ENCODE results near the gene HCN2. TPM values are rescaled to one million over a fixed set of nuclear protein-coding genes. Genes with fewer than 3 reads are reported as not detected.
"Not testable (repeated sequence)": the region's sequence is repeated elsewhere in the genome, so short reads cannot be mapped to it uniquely, and the experiment has no call there.

The HCN2 gene
- total and polyA plus RNA-seq, 4 experiments from 2014 or later = 2.5 to 2.9 TPM; not detected in 2

GRCh38 chr19:582497-583197 is 7.0 kb upstream of the HCN2 start:
- Mint-ChIP-seq H3K4me3 (no peak overlapping the region), H3K27me3 (peaks cover 1 to 2% of the 10 kb centered on the region in 2 donors), H3K9me3 (peaks cover 0 to 1% (median 0%) of the 10 kb centered on the region in 8 donors), H3K4me1 (peaks cover 0 to 5% (median 2%) of the 10 kb centered on the region in 4 donors), H3K36me3 (peaks cover 0 to 15% of the 10 kb centered on the region in 2 donors), H3K27ac (no peak overlapping the region)
- Histone ChIP-seq H3K9me3 (ENCODE audit: control insufficient read depth in 1 of 2, low read length in 2 of 2) (no peaks in the 10 kb centered on the region), H3K4me3 (ENCODE audit: low read length in 2 of 2) (no peak overlapping the region), H3K27ac (ENCODE audit: low read depth, low read length) (no peak overlapping the region), H3K27me3 (ENCODE audit: insufficient read depth, low read length) (no peaks in the 10 kb centered on the region), H3K36me3 (ENCODE audit: insufficient read depth, low read length) (peaks cover 14% of the 10 kb centered on the region), H3K4me1 (ENCODE audit: insufficient read depth, low read length) (peaks cover 4% of the 10 kb centered on the region)
- ChIA-PET CTCF (ENCODE audit: partially characterized antibody) (interaction anchor here (4.3 kb wide), 1 partner anchor 150 kb away, joined by 26 read pairs; no protein-coding TSS in a partner anchor), POLR2A (ENCODE audit: partially characterized antibody) (no interaction called here)
- no peak for DNase-seq
- intact Hi-C loops (cut with micrococcal nuclease) = no loop called here

- Histone ChIP-seq H3K36me3 (ENCODE audit: insufficient read depth, low read length) (peaks cover 14% of the 10 kb centered on the region), H3K4me1 (ENCODE audit: insufficient read depth, low read length) (peaks cover 9% of the 10 kb centered on the region), H3K9me3 (ENCODE audit: control insufficient read depth in 1 of 2, low read length in 2 of 2) (no peaks in the 10 kb centered on the region), H3K27me3 (ENCODE audit: insufficient read depth, low read length) (no peaks in the 10 kb centered on the region), H3K27ac (ENCODE audit: low read depth, low read length) (no peak overlapping the region), H3K4me3 (ENCODE audit: low read length in 2 of 2) (no peak overlapping the region)
- Mint-ChIP-seq H3K36me3 (peaks cover 0 to 15% of the 10 kb centered on the region in 2 donors), H3K4me3 (no peak overlapping the region), H3K27me3 (peaks cover 3 to 6% of the 10 kb centered on the region in 2 donors), H3K27ac (peak overlapping the region in 1 of 7 donors; percentile 75), H3K9me3 (peaks cover 0 to 1% (median 0%) of the 10 kb centered on the region in 8 donors), H3K4me1 (peaks cover 3 to 6% (median 4%) of the 10 kb centered on the region in 4 donors)
- intact Hi-C loops (cut with micrococcal nuclease) = no loop called here
- ChIA-PET CTCF (ENCODE audit: partially characterized antibody) (interaction anchor here (0.7 to 4.3 kb wide), 9 partner anchors 9 to 158 kb away, joined by 3 to 26 read pairs (median 5); partner anchors contain the start of gene RNF126), POLR2A (ENCODE audit: partially characterized antibody) (interaction anchor here (0.9 to 2.2 kb wide), 9 partner anchors 9 to 96 kb away, joined by 3 to 7 read pairs (median 5); partner anchors contain the start of genes BSG and RNF126)
- no peak for DNase-seq
Measured at GRCh38 chr19:583198-583967, 6.3 kb upstream of the HCN2 start.

GRCh38 chr19:583968-584239 is 5.8 kb upstream of the HCN2 start:
- no peak overlapping the region for H3K27ac ChIP-seq (ENCODE audit: low read depth, low read length)
- Mint-ChIP-seq H3K4me3 (no peak overlapping the region), H3K4me1 (peaks cover 3 to 7% (median 5%) of the 10 kb centered on the region in 4 donors), H3K27me3 (peaks cover 3 to 6% of the 10 kb centered on the region in 2 donors), H3K9me3 (peaks cover 0 to 1% (median 0%) of the 10 kb centered on the region in 8 donors), H3K36me3 (peaks cover 0 to 14% of the 10 kb centered on the region in 2 donors), H3K27ac (peak overlapping the region in 2 of 7 donors; percentile 51 to 75)
- H3K9me3 ChIP-seq (ENCODE audit: control insufficient read depth in 1 of 2, low read length in 2 of 2) = no peaks in the 10 kb centered on the region
- no peak overlapping the region for H3K4me3 ChIP-seq (ENCODE audit: low read length in 2 of 2)
- POLR2A ChIA-PET (ENCODE audit: partially characterized antibody) = interaction anchor here (0.9 to 2.2 kb wide), 11 partner anchors 9 to 95 kb away, joined by 3 to 7 read pairs (median 4); partner anchors contain the start of genes BSG and RNF126
- DNase-seq = no peak
- peaks cover 14% of the 10 kb centered on the region for H3K36me3 ChIP-seq (ENCODE audit: insufficient read depth, low read length)
- intact Hi-C loops (cut with micrococcal nuclease) = loop anchor here (1.0 kb wide), 1 partner anchor 150 kb away; no protein-coding TSS in a partner anchor
- H3K27me3 ChIP-seq (ENCODE audit: insufficient read depth, low read length) = peaks cover 5% of the 10 kb centered on the region
- peaks cover 14% of the 10 kb centered on the region for H3K4me1 ChIP-seq (ENCODE audit: insufficient read depth, low read length)
- CTCF ChIA-PET (ENCODE audit: partially characterized antibody) = interaction anchor here (0.7 to 4.3 kb wide), 11 partner anchors 9 to 158 kb away, joined by 3 to 26 read pairs (median 4); partner anchors contain the start of gene RNF126

- peak overlapping the region in 1 of 7 donors; percentile 75 for H3K27ac Mint-ChIP-seq
- H3K36me3 Mint-ChIP-seq = peaks cover 0 to 13% of the 10 kb centered on the region in 2 donors
- no peaks in the 10 kb centered on the region for H3K9me3 ChIP-seq (ENCODE audit: control insufficient read depth in 1 of 2, low read length in 2 of 2)
- no peak overlapping the region for H3K27ac ChIP-seq (ENCODE audit: low read depth, low read length)
- no peak overlapping the region for H3K4me3 Mint-ChIP-seq
- intact Hi-C loops (cut with micrococcal nuclease) = loop anchor here (1.0 kb wide), 1 partner anchor 150 kb away; no protein-coding TSS in a partner anchor
- H3K27me3 ChIP-seq (ENCODE audit: insufficient read depth, low read length) = peaks cover 6% of the 10 kb centered on the region
- no peak overlapping the region for H3K4me3 ChIP-seq (ENCODE audit: low read length in 2 of 2)
- peaks cover 0 to 1% (median 0%) of the 10 kb centered on the region in 8 donors for H3K9me3 Mint-ChIP-seq
- peaks cover 19% of the 10 kb centered on the region for H3K4me1 ChIP-seq (ENCODE audit: insufficient read depth, low read length)
- peaks cover 3 to 11% (median 6%) of the 10 kb centered on the region in 4 donors for H3K4me1 Mint-ChIP-seq
- H3K36me3 ChIP-seq (ENCODE audit: insufficient read depth, low read length) = peaks cover 14% of the 10 kb centered on the region
- CTCF ChIA-PET (ENCODE audit: partially characterized antibody) = interaction anchor here (0.7 to 4.3 kb wide), 12 partner anchors 10 to 157 kb away, joined by 3 to 26 read pairs (median 4); partner anchors contain the start of gene RNF126
- POLR2A ChIA-PET (ENCODE audit: partially characterized antibody) = interaction anchor here (0.9 to 2.2 kb wide), 11 partner anchors 10 to 95 kb away, joined by 3 to 7 read pairs (median 4); partner anchors contain the start of genes BSG and RNF126
- peak; percentile 54 to 70 (median 60) for DNase-seq
- H3K27me3 Mint-ChIP-seq = peaks cover 3 to 6% of the 10 kb centered on the region in 2 donors
Measured at GRCh38 chr19:584240-585001, 5.3 kb upstream of the HCN2 start.

GRCh38 chr19:585146-585545 is 4.5 kb upstream of the HCN2 start:
- H3K27ac Mint-ChIP-seq; intact Hi-C loops (cut with micrococcal nuclease); H3K9me3 Mint-ChIP-seq; H3K27me3 ChIP-seq (ENCODE audit: insufficient read depth, low read length); DNase-seq; H3K27ac ChIP-seq (ENCODE audit: low read depth, low read length); H3K9me3 ChIP-seq (ENCODE audit: control insufficient read depth in 1 of 2, low read length in 2 of 2); H3K27me3 Mint-ChIP-seq; H3K4me3 Mint-ChIP-seq; H3K4me3 ChIP-seq (ENCODE audit: low read length in 2 of 2): not testable (repeated sequence)
- H3K36me3 ChIP-seq (ENCODE audit: insufficient read depth, low read length) = peaks cover 10% of the 10 kb centered on the region
- Mint-ChIP-seq H3K4me1 (peaks cover 3 to 11% (median 6%) of the 10 kb centered on the region in 4 donors), H3K36me3 (peaks cover 0 to 11% of the 10 kb centered on the region in 2 donors)
- CTCF ChIA-PET (ENCODE audit: partially characterized antibody) = interaction anchor here (0.8 to 4.3 kb wide), 8 partner anchors 10 to 152 kb away, joined by 3 to 26 read pairs (median 4); partner anchors contain the start of gene RNF126
- POLR2A ChIA-PET (ENCODE audit: partially characterized antibody) = interaction anchor here (0.7 to 2.2 kb wide), 6 partner anchors 13 to 92 kb away, joined by 3 to 7 read pairs (median 4); partner anchors contain the start of genes BSG and POLRMT
- H3K4me1 ChIP-seq (ENCODE audit: insufficient read depth, low read length) = peaks cover 19% of the 10 kb centered on the region

GRCh38 chr19:585551-586110 is 4.0 kb upstream of the HCN2 start:
- peaks cover 19% of the 10 kb centered on the region for H3K4me1 ChIP-seq (ENCODE audit: insufficient read depth, low read length)
- H3K27ac Mint-ChIP-seq = no peak overlapping the region
- no peak overlapping the region for H3K4me3 Mint-ChIP-seq
- intact Hi-C loops (cut with micrococcal nuclease) = no loop called here
- H3K9me3 Mint-ChIP-seq = peaks cover 0 to 1% (median 0%) of the 10 kb centered on the region in 8 donors
- H3K4me3 ChIP-seq (ENCODE audit: low read length in 2 of 2) = no peak overlapping the region
- H3K27me3 ChIP-seq (ENCODE audit: insufficient read depth, low read length) = peaks cover 6% of the 10 kb centered on the region
- H3K36me3 Mint-ChIP-seq = peaks cover 0 to 10% of the 10 kb centered on the region in 2 donors
- peaks cover 3 to 11% (median 6%) of the 10 kb centered on the region in 4 donors for H3K4me1 Mint-ChIP-seq
- H3K9me3 ChIP-seq (ENCODE audit: control insufficient read depth in 1 of 2, low read length in 2 of 2) = no peaks in the 10 kb centered on the region
- ChIA-PET POLR2A (ENCODE audit: partially characterized antibody) (interaction anchor here (0.7 to 2.2 kb wide), 6 partner anchors 11 to 94 kb away, joined by 3 to 7 read pairs (median 4); partner anchors contain the start of genes BSG and POLRMT), CTCF (ENCODE audit: partially characterized antibody) (interaction anchor here (1.4 to 4.3 kb wide), 5 partner anchors 11 to 152 kb away, joined by 3 to 26 read pairs (median 7); no protein-coding TSS in a partner anchor)
- no peak overlapping the region for H3K27ac ChIP-seq (ENCODE audit: low read depth, low read length)
- H3K36me3 ChIP-seq (ENCODE audit: insufficient read depth, low read length) = peaks cover 7% of the 10 kb centered on the region
- H3K27me3 Mint-ChIP-seq = peaks cover 4 to 7% of the 10 kb centered on the region in 2 donors
- DNase-seq = no peak
